ENCODE results near the gene C16orf78. TPM values are rescaled to one million over a fixed set of nuclear protein-coding genes. Genes with fewer than 3 reads are reported as not detected.

The C16orf78 gene
- total and polyA plus RNA-seq, 2 donors (not counting 1 experiment from before 2014, with no cell fraction given): not detected

DNA sequence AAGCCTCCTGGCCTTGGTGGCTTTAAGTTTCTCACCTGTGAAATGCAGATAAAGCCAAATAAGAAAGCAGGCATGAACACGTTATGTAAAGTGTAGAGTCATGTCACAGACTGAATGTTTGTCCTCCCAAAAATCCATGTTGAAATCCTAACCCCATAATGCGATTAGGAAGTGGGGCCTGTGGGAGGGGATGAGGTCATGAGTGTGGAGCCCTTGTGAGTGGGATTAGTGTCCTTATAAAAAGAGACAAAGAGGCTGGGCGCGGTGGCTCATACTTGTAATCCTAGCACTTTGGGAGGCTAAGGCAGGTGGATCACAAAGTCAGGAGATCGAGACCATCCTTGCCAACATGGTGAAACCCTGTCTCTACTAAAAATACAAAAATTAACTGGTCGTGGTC lies 19.5 kb upstream of the C16orf78 start:
- 87% methylated on average over 2 of the region's 6 CpGs for WGBS (ENCODE audit: insufficient coverage)
- no peaks in the 10 kb centered on the region for H3K4me1 Mint-ChIP-seq
- POLR2A ChIA-PET: no interaction called here

DNA sequence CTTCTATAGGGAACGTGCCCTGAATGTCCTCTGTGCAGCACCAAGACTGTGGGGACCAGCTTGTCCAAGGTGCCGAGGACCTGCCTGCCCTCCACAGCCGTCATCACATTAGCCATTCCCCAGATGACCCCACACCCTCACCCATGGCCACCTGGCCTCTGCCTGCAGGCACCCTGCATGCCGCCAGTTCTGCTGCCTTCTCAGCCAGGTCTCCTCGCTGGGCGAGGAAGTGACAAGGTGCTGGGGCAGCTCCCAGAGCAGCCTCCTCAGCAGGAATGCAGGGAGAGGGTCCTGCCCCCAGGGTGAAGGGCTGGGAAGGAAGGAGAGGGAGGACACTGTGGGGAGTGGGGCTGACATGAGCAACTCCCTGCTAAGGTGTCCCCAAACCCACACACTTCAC lies 18.6 kb upstream of the C16orf78 start:
- CTCF ChIA-PET: no interaction called here
- Histone ChIP-seq H3K79me2 (ENCODE audit: control insufficient read depth, insufficient read depth, low read length) (no peaks in the 10 kb centered on the region), H4K20me1 (ENCODE audit: control insufficient read depth, insufficient read depth, low read length, poor library complexity, severe bottlenecking) (no peaks in the 10 kb centered on the region), H3K9ac (ENCODE audit: low read length) (no peak overlapping the region), H2AFZ (ENCODE audit: insufficient read depth, low read depth, low read length, poor library complexity, severe bottlenecking) (no peak overlapping the region), H3K27ac (ENCODE audit: low read length in 2 of 2) (no peak overlapping the region), H3K9me3 (ENCODE audit: control extremely low read depth in 1 of 3, control insufficient read depth in 2 of 3, insufficient read depth in 1 of 3, low read length in 2 of 3) (peaks cover 0 to 4% (median 0%) of the 10 kb centered on the region in 3 donors), H3K36me3 (replicated peaks in 1 of 2; ENCODE audit: control extremely low read depth in 1 of 2, control insufficient read depth in 1 of 2, extremely low read depth in 1 of 2, insufficient read depth in 2 of 2, low read length in 1 of 2) (no peaks in the 10 kb centered on the region), H3K27me3 (replicated peaks in 1 of 4; ENCODE audit: control extremely low read depth in 1 of 4, control insufficient read depth in 3 of 4, insufficient read depth in 4 of 4, low read length in 3 of 4) (peaks cover 0 to 7% (median under 1%) of the 10 kb centered on the region in 4 experiments), H3K4me2 (replicated peaks; ENCODE audit: low read depth, low read length, poor library complexity, severe bottlenecking) (no peak overlapping the region), H3K4me3 (ENCODE audit: control extremely low read depth in 1 of 5, extremely low read depth in 1 of 5, insufficient read depth in 1 of 5, low read depth in 2 of 5, low read length in 4 of 5) (no peak overlapping the region), H3K4me1 (ENCODE audit: control insufficient read depth in 2 of 2, insufficient read depth in 2 of 2, low read length in 2 of 2) (no peaks in the 10 kb centered on the region)
- intact Hi-C loops (cut with micrococcal nuclease): loop anchor here (5.0 kb wide), 1 partner anchor 668 kb away; no protein-coding TSS in a partner anchor
- Mint-ChIP-seq H3K4me3 (no peak overlapping the region), H3K27ac (no peak overlapping the region), H3K27me3 (peaks cover 57% of the 10 kb centered on the region), H3K9me3 (ENCODE audit: insufficient read depth) (no peaks in the 10 kb centered on the region), H3K4me1 (no peaks in the 10 kb centered on the region)
- POLR2A ChIA-PET: no interaction called here
- ATAC-seq (ENCODE audit: low read depth) (no peak), DNase-seq (no peak)
- TF ChIP-seq EZH2 (IDR thresholded peaks at IDR 0.05; ENCODE audit: borderline replicate concordance, insufficient read depth, low read depth, low read length, poor library complexity, severe bottlenecking): no peak
- TF ChIP-seq, protein P1, sequence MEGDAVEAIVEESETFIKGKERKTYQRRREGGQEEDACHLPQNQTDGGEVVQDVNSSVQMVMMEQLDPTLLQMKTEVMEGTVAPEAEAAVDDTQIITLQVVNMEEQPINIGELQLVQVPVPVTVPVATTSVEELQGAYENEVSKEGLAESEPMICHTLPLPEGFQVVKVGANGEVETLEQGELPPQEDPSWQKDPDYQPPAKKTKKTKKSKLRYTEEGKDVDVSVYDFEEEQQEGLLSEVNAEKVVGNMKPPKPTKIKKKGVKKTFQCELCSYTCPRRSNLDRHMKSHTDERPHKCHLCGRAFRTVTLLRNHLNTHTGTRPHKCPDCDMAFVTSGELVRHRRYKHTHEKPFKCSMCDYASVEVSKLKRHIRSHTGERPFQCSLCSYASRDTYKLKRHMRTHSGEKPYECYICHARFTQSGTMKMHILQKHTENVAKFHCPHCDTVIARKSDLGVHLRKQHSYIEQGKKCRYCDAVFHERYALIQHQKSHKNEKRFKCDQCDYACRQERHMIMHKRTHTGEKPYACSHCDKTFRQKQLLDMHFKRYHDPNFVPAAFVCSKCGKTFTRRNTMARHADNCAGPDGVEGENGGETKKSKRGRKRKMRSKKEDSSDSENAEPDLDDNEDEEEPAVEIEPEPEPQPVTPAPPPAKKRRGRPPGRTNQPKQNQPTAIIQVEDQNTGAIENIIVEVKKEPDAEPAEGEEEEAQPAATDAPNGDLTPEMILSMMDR (IDR thresholded peaks at IDR 0.05): no peak
- WGBS (ENCODE audit: insufficient coverage): 74% methylated on average over 4 of the region's 6 CpGs

More for the DNA sequence above, 19.5 kb upstream of the C16orf78 start:
- Mint-ChIP-seq H3K9me3 (ENCODE audit: insufficient read depth) (no peaks in the 10 kb centered on the region), H3K27me3 (peaks cover 53% of the 10 kb centered on the region), H3K4me3 (no peak overlapping the region), H3K27ac (no peak overlapping the region)
- Histone ChIP-seq H3K4me2 (replicated peaks; ENCODE audit: low read depth, low read length, poor library complexity, severe bottlenecking) (no peak overlapping the region), H3K4me3 (ENCODE audit: control extremely low read depth in 1 of 5, extremely low read depth in 1 of 5, insufficient read depth in 1 of 5, low read depth in 2 of 5, low read length in 4 of 5) (no peak overlapping the region), H2AFZ (ENCODE audit: insufficient read depth, low read depth, low read length, poor library complexity, severe bottlenecking) (no peak overlapping the region), H4K20me1 (ENCODE audit: control insufficient read depth, insufficient read depth, low read length, poor library complexity, severe bottlenecking) (no peaks in the 10 kb centered on the region), H3K79me2 (ENCODE audit: control insufficient read depth, insufficient read depth, low read length) (no peaks in the 10 kb centered on the region), H3K4me1 (ENCODE audit: control insufficient read depth in 2 of 2, insufficient read depth in 2 of 2, low read length in 2 of 2) (no peaks in the 10 kb centered on the region), H3K9me3 (ENCODE audit: control extremely low read depth in 1 of 3, control insufficient read depth in 2 of 3, insufficient read depth in 1 of 3, low read length in 2 of 3) (peaks cover 0 to 4% (median 0%) of the 10 kb centered on the region in 3 donors), H3K27ac (ENCODE audit: low read length in 2 of 2) (no peak overlapping the region), H3K36me3 (replicated peaks in 1 of 2; ENCODE audit: control extremely low read depth in 1 of 2, control insufficient read depth in 1 of 2, extremely low read depth in 1 of 2, insufficient read depth in 2 of 2, low read length in 1 of 2) (no peaks in the 10 kb centered on the region), H3K27me3 (replicated peaks in 1 of 4; ENCODE audit: control extremely low read depth in 1 of 4, control insufficient read depth in 3 of 4, insufficient read depth in 4 of 4, low read length in 3 of 4) (peaks cover 0 to 8% (median 1%) of the 10 kb centered on the region in 4 experiments), H3K9ac (ENCODE audit: low read length) (no peak overlapping the region)
- CTCF ChIA-PET: no interaction called here
- DNase-seq: no peak
- intact Hi-C loops (cut with micrococcal nuclease): loop anchor here (5.0 kb wide), 1 partner anchor 667 kb away; no protein-coding TSS in a partner anchor
- ATAC-seq (ENCODE audit: low read depth): no peak
- TF ChIP-seq, protein P1 (IDR thresholded peaks at IDR 0.05): no peak
- no peak for TF ChIP-seq EZH2 (IDR thresholded peaks at IDR 0.05; ENCODE audit: borderline replicate concordance, insufficient read depth, low read depth, low read length, poor library complexity, severe bottlenecking)

Measured in B cell (primary cell).